HFF-Myc (cell line): ENCODE data around the gene MRPS6.

Experiments used
- DNase-seq: peaks from one replicate; pipeline ENCODE4 v3.0.0-alpha.2; 2011; ENCODE audit warnings: low read depth; ENCODE audit errors: extremely low read depth
- H3K4me3 ChIP-seq: replicated peaks from 2 replicates; pipeline ENCODE4 v1.5.1; 2011; ENCODE audit warnings: low read depth, mild to moderate bottlenecking, control low read depth, low read length
- TF ChIP-seq, protein P1 (sequence below): IDR thresholded peaks from 2 replicates; pipeline ENCODE4 v1.5.1; 2012; ENCODE audit warnings: mild to moderate bottlenecking, low read depth, low read length, control low read depth; ENCODE audit errors: missing control alignments

MRPS6 gene

GRCh38 chr21:34076835-34077234 is 3.5 kb downstream of the MRPS6 start:
- no peak overlapping the region for H3K4me3 ChIP-seq
- no peak for DNase-seq
- TF ChIP-seq, protein P1, sequence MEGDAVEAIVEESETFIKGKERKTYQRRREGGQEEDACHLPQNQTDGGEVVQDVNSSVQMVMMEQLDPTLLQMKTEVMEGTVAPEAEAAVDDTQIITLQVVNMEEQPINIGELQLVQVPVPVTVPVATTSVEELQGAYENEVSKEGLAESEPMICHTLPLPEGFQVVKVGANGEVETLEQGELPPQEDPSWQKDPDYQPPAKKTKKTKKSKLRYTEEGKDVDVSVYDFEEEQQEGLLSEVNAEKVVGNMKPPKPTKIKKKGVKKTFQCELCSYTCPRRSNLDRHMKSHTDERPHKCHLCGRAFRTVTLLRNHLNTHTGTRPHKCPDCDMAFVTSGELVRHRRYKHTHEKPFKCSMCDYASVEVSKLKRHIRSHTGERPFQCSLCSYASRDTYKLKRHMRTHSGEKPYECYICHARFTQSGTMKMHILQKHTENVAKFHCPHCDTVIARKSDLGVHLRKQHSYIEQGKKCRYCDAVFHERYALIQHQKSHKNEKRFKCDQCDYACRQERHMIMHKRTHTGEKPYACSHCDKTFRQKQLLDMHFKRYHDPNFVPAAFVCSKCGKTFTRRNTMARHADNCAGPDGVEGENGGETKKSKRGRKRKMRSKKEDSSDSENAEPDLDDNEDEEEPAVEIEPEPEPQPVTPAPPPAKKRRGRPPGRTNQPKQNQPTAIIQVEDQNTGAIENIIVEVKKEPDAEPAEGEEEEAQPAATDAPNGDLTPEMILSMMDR: no peak

- TF ChIP-seq, protein P1: no peak
- H3K4me3 ChIP-seq: no peak overlapping the region
- no peak for DNase-seq
These were observed 4.5 kb downstream of the MRPS6 start for GRCh38 chr21:34077888-34078287.

DNA sequence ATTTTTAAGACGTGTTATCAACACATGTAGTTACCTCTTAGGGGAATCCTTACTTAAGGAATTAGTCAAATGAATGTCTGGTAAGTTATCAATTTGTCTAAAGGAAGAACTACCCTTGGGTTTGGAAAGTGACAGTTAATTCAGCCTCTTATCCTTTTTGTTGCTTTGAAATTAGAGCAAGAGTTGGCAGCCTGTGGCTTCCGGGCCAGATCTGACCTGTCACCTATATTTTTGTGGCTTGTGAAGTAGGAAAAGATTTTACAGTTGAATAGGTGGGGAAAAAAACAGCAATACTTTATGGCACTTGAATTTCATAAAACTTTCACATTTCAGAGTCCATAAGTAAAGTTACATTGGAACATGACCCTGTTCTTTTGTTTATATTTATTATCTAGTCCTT is 5.5 kb downstream of the MRPS6 start:
- H3K4me3 ChIP-seq: no peak overlapping the region
- no peak for DNase-seq
- TF ChIP-seq, protein P1: no peak

DNA sequence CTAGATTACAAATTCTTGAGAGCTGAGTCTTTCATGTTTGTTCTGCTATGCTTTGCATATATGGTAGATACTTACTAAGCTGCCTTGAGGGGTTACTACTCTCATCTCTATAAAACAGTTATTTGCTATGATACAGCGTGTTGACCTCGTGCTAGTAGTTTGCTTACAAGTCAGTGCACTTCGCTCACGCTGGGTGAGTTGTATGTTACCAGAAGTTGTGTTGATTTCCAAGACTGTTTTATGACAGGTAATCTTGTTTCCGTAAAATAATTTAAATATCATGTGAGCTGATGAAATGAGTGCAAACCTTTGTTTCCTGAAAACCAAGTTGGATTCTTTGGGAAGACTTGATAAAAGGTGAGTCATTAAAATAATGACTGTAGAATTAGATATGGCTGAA is 7.3 kb downstream of the MRPS6 start:
- TF ChIP-seq, protein P1: no peak
- H3K4me3 ChIP-seq: no peak overlapping the region
- DNase-seq: no peak

DNA sequence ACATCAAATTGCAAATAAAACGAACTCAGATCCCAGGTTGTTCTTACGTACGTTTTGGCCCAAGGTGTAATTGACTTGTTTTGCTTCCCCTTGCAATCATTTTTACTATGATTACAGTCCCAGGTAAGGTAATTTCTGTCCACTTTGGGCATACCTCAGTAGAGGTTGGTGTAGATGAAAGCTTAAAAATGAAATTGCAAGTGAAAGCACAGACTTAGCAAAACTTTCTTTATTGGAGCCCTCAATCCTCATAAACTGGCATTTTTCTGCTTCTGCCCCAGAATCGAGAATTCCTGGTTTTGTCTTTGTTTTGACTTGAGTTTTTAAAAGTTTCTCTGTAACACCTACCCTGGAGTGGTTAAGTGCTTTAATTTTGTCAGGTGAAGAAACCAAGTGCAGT is 9.4 kb downstream of the MRPS6 start:
- H3K4me3 ChIP-seq: no peak overlapping the region
- no peak for DNase-seq
- TF ChIP-seq, protein P1: no peak

DNA sequence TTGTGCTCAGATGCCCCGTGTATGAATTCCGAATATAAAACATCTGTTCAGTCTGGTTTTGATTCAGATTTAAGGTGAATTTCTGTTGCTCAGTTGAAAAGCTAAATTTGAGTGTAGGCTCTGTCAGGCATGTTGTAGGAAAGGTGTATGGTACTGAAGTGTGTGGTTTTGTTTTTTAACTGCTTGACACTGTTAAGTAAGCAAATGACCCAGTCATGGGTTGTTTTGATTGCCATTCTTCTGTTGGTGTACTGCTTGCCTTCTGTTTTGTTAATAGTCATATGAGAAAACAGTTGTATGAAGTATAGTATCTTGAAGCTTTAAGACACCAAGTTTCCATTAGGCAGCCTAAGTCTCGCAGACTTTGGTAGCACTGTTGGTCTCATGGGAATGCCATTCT is 10.0 kb downstream of the MRPS6 start:
- DNase-seq: no peak
- no peak overlapping the region for H3K4me3 ChIP-seq
- TF ChIP-seq, protein P1: no peak

DNA sequence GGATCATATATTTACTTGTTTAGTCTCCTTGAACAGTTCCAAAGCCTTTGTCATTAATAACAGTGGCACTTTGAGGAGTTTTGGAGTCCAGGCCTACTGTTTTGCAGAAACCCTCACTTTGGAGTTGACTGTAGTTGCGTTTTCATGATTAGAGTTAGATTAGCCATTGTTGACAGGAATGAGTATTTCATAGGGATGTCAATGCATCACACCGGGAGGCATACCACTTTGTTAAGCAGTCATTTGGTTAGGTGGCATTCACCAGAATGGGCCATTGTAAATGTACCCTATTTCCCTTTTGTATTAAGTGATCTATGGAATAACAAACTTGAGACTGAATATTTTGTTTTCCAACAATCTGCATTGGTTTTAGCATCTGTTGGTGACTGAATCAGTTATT is 11.8 kb downstream of the MRPS6 start:
- H3K4me3 ChIP-seq: no peak overlapping the region
- TF ChIP-seq, protein P1: no peak
- DNase-seq: no peak
